ENCODE data around the gene B3GNT2. TPM values are rescaled to one million over a fixed set of nuclear protein-coding genes. Genes with fewer than 3 reads are reported as not detected.

B3GNT2 gene
- 13.2 and 18.3 TPM in 2 replicates for total RNA-seq

GRCh38 chr2:62195421-62196277 lies at the start of gene B3GNT2:
Gene B3GNT2 (plus strand): TSS chr2:62196115. CDS start chr2:62222221, 26,106 bp downstream.

